HTERT RPE-1 (cell line): ENCODE measurements around the gene PLCB1.

Experiments
- in situ Hi-C: fragments of 300-500 bp; cut with MboI; formaldehyde crosslinking; loops from 4 replicates; pipeline ENCODE4 v1.14.3; 2020; ENCODE audit warnings: low sequenced_read_pairs

The PLCB1 gene

GRCh38 chr20:8129211-8129976, 2.7 kb upstream of the PLCB1 start:
- in situ Hi-C loops, result no loop called here

GRCh38 chr20:8130840-8131526, 1.1 kb upstream of the PLCB1 start:
- in situ Hi-C loops, result no loop called here

DNA sequence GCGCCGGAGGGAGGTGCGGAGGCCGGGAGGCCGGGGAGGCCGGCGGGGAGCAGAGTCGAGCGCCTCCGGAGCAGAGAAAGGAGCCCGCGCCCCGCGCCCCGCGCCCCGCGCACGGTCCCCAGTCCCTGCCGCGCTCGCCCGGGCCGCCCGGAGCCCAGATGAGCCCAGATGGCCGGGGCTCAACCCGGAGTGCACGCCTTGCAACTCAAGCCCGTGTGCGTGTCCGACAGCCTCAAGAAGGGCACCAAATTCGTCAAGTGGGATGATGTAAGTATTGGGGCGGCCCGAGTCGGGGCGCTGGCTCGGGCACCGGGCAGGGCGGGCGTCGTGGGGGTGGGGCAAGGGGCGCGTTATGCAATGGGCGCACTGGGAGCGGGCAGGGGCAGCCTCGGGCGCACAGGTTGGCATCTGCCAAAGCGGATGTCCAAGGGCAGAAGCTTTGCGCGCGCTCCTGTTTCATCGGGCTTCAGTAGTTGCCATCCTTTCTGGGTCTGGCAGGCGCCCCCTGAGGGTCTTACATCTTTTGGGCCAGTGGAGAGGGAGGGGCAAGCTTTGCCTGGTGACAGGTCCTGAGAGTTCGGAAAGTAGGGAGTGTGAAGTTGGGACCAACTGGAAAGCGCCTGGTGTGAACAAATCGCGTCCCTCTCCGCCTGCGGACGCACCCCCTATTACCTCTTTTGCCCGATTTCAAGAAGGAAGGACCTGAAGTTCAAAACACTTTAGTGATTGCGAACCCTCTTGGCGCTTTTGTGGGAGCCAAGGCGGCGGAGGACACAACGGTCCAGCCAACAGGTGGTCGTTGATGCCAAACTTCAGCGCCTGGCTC, 631 bp downstream of the PLCB1 start:
- in situ Hi-C loops, result no loop called here

- in situ Hi-C loops, result no loop called here
Measured at GRCh38 chr20:8133310-8133768, 1.3 kb downstream of the PLCB1 start.

DNA sequence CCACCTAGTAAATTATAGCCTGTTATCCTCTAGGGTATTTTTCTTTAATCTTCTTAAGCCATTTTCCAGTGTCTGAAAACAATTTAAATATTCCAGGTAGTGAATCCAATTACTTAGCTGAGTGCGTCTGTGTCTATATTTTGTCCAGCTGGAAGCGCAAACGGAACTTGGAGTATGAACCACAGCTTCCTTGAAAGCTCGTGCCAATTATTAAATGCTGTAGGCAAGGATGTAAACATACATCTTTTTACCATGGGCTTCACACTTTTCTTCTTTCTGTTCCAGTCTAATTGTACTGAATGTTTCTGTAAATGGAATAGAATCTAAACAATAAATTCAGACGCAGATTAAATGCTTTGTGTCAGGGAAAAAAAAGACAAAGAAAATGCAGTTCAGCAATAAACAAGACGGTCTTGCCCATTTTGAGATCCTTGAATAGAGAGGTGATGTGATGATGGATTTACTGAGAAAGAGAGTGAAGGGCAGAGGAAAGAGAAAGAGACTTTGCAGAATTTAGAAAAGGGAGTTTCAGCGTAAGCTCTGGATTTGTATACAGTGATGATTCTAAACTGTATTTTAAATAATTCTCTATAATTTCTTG, 1.9 kb downstream of the PLCB1 start:
- in situ Hi-C loops, result no loop called here

DNA sequence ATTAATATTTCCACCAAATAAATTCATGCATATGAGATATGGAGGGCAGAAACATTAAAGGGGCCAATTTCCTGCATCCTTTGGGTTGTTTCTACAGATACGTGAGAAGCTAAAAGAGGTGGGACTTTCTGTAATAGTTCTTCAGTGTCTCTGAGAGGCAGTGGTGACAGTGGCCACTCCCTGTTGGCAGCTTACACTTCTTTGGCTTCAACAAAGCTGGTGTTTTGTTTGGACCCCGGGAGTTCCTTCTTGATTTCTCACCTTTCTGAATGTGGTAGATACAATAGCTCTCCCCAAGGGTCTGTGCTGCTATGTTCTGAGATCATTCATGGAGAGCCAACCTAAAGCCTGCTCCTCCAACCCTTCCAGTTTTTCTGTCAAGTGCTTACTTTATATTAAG, 7.8 kb downstream of the PLCB1 start:
- in situ Hi-C loops, result no loop called here

DNA sequence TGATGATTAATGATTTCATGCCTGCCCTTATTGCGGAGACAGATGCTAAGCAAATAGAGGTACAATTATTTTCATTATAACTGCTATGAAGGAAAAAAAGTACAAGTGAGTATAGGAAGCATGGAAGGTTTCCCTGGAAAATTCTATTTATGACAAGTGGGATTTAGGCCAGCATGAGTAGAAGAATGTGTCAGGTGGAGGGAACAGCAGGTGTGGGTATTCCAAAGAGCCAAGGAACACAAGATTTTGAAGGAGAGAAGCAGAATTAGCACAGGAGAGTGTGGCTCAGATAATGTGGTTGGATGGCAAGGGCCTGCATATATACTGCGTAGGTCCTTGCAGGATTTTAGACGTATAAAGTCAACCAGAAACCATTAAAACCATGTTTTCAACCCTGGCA, 11.4 kb downstream of the PLCB1 start:
- in situ Hi-C loops, result no loop called here

- in situ Hi-C loops, result no loop called here
Measured at GRCh38 chr20:8144282-8145245, 12.5 kb downstream of the PLCB1 start.

DNA sequence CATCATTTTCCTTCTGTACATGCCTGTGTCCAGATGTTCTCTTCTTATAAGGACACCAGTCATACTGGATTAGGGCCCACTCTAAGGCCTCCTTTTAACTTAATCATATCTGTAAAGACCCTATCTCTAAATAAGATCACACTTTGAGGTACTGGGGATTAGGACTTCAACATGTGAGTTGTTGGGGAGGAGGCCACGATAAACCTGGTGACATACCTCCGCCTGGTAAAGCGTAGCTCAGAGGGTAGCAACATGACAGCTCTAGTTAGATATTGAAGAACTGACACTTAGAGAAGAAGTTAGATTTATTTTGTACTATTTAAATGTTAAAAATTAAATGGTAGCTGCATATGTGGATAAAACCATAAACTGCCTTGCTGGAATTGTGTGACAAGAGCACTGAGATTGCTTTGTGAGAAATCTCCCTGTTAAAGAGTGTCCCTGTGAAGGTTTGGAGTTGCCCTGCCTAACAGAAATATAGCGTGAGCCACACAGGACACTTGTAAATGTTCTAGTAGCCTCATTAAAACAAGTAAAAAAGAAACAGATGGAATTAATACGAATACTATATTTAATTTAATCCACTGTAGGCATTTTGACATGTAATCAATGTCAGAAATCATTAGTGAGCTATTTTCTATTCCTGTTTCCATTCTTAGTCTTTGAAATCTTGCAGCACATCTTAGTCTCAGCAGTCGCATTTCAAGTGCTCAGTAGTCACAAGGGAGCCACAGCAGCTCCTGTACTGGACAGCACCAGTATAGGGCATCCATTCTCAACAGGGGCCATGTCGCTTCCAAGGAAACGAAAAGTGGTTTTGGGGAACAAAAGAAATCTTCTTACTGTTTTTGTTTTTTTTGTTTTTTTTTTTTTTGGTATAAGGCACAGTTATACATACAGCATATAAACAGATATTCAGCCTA, 13.4 kb downstream of the PLCB1 start:
- in situ Hi-C loops, result no loop called here

- in situ Hi-C loops, result no loop called here
Measured at GRCh38 chr20:8147476-8147875, 15.4 kb downstream of the PLCB1 start.

DNA sequence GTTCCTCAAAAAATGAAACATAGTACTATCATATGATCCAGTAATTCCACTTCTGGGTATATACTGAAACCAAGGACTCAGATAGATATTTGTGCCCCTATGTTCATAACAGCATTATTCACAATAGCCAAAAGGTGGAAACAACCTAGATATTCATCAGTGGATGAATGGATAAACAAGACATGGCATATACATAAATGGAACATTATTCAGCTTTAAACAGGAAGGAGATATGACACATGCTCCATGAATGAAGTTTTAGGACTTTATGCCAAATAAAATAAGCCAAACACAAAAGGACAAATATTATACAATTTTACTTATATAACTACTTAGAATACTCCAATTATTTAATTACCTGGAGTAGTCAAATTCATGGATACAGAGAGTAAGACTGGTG, 16.4 kb downstream of the PLCB1 start:
- in situ Hi-C loops, result no loop called here

DNA sequence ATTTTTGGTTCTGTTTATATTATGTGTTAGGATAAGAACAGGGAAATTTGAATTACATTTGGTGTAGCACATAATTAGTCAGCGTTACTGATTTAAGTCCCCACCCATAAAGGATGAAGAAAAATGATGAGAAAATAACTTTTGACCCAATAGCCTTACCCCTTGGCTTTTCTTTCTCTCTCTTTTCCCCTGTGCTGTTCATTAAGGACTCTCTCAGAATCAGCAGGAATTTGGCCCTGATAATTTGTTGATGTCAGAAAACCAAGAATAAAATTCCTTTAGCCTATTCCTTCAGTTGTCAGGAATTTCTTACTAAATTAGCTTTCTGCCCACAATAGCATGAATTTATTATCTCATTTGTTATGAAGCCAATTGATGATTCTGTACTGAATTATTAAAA, 18.5 kb downstream of the PLCB1 start:
- in situ Hi-C loops, result no loop called here

GRCh38 chr20:8151372-8151771, 19.3 kb downstream of the PLCB1 start:
- in situ Hi-C loops, result no loop called here

DNA sequence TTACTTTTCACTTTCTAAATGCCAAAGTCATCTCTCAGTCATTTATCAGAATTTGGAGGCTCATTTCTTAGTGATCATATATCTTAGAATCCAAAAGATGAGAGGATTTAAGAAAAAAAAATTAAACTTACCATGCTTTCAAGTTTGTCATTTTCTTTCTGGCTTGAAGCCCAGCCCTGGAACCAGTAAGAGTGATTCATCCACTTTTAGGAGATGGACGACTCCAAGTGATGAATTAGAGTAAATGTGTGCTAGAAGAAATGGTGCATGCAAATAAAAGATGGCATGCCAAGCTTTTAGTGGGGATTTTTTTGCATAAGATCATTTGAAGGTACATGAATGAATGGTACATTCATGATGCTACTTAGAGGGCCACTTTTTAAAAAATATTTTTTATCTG, 20.1 kb downstream of the PLCB1 start:
- in situ Hi-C loops, result no loop called here

- in situ Hi-C loops, result no loop called here
Measured at GRCh38 chr20:8152847-8153246, 20.8 kb downstream of the PLCB1 start.

DNA sequence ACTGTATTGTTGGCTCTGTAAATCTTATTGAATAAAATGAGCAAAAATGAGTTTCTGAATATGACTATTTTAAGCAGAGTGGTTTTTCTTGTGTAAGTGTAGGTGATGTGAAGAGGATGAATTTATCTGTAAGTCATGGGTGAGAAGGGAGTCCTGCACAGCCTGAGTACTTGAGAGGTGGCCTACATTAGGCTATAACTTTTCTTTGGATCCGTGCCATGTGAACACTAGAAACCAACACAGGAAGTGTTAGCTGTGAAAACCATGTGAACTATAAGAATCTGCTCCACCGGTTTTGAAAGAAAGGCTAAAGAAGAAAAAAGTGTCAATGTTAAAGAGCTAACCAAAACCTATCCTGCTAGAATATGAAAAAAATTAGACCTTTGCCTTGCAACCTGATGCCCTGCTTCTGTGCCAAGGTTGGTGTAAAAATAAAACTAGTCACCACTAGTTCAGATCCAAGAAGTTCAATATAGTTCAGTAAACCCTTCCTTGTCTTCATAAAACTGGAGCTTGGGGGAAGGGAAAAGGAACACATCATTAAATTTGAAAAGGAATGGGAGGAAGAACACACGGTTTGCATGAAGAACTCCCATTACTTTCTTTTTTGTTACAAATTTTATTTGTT, 21.3 kb downstream of the PLCB1 start:
- in situ Hi-C loops, result no loop called here

DNA sequence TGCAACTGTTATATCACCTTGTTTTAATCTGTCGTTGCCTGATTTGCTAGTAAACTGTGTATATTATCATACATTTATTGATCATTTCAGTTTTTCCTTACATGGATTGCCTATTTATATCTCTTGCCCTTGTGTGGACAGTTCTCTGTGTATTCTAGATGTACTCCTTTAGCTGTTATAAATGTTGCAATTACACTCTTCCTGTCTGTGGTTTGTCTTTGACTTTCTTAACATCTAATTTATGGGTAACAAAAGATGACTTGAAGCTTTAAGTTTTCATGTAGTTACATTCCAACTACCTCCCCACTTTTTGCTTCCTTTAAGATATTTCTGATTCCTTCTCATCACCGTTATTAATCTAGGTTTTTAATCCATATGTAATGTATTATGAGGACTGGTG, 22.6 kb downstream of the PLCB1 start:
- in situ Hi-C loops, result no loop called here

GRCh38 chr20:8155229-8155628, 23.2 kb downstream of the PLCB1 start:
- in situ Hi-C loops, result no loop called here

DNA sequence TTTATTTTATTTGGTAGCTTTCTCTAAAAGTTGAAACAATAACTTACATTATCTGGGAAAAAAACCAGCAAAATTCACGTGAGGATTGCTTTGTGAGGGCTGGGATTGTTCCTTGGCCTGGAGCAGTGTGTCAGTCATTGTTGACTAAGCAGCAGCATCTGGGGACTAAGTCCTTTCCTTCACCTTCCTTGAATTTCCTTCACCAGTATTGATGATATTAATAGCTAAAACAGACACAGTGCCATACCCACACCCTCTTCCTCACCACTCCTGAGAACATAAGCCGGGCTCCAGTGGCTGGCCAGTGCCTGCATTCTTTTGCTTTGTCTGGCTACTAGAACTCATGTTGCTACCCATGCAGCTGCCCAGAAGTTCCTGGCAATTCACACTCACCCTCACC, 23.7 kb downstream of the PLCB1 start:
- in situ Hi-C loops, result no loop called here
